Measurements from ENCODE around the gene OST4.

- TF ChIP-seq CTCF (IDR thresholded peaks at IDR 0.05) (no peak), POLR2A (IDR thresholded peaks at IDR 0.05) (no peak)
These were observed 45.3 kb downstream of the OST4 start for GRCh38 chr2:27025861-27026851.
